ENCODE measurements around the gene POMGNT1.

The POMGNT1 gene

DNA sequence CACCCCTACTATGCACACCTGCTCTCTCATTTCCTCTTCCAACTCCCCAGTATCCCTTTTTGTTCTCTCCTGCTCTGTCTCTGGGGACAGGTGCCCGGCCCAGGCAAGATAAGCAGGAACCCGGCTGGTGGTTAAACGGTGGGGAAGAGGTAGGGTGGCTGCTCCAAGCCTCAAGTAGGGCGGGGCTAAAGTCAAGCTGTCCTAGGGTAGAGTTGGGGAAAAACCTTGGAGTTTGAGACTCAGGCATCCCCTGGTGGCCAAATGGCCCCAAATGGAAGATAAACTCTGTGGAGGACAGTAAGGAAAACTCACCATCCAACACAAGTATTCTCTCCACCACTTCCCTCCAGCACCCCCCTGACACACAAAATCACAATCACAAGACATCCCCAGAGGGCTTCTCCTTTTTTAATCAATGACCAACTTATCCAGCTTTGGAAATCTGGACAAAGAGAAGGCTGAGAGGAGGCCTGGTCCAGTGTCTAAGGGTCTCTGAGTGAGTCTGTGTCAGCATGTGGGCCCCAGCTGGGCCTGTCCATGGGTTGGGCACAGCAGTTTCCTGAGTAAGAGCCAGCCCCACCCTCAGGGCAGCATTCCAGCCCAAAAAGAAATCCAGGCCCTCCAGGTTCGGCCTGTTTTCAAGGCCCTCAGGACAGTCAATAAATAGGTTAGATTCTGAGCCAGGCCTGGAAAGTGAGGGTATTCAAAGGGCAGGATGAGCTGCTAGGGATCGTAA is 9.8 kb downstream of the POMGNT1 start:
- intact Hi-C loops (cut with DNase I), result no loop called here
- no peak for DNase-seq

DNA sequence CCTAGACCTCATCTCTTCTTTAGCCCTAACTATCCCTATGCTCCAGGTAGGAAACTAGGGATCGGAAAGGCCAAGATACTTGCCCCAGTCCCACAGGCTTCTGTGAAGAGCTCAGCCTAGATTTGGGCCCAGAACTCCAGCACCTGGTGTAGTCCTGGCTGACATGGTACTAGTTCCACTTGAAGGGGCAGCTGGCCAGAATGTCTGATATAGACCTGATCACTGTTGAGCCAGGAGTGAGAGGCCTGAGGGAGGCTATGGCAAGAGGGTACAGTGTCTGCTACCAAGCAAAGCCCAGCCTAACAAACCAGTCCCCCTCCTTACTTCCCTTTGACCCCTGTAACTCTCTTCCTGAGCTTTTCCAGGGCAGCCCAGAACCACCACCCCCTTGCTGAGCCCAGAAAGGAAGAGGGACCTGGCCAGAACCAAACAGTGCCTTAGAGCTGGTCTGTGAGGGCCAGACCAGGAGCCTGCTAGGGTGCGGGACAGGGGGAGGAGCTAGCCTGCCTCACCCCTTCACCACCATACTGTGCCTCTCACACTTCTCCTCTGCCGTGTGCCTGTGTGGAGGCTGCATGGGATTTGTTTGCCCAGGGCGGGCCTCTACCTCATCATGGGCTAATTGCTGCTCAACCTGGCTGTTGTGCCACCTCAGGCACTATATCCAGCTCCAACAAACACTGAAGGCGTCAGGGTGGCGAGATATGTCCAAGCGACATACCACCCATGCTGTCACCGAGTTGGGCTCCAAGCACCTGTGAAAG is 10.9 kb downstream of the POMGNT1 start:
- DNase-seq, result no peak
- intact Hi-C loops (cut with DNase I), result no loop called here

DNA sequence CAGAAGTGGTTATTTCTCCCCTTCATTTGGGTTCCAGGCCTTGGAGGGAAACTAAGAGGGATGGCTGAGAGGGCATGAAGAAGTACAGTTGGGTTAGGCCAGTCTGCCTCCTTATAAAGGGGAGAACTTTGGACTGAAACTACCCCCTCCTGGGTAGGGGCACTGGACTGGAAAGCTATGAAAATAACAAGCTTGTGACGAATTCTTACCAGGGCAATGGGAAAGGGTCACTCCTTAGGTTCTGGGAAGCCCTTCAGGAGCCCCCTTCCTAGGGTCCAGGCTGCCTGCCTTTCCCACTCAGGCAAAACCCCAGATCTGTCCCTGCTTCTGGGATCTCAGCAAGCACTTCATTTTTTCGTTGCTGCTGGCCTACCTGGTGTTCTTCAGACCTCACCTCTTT is 12.2 kb downstream of the POMGNT1 start:
- DNase-seq, result no peak
- intact Hi-C loops (cut with DNase I), result no loop called here

DNA sequence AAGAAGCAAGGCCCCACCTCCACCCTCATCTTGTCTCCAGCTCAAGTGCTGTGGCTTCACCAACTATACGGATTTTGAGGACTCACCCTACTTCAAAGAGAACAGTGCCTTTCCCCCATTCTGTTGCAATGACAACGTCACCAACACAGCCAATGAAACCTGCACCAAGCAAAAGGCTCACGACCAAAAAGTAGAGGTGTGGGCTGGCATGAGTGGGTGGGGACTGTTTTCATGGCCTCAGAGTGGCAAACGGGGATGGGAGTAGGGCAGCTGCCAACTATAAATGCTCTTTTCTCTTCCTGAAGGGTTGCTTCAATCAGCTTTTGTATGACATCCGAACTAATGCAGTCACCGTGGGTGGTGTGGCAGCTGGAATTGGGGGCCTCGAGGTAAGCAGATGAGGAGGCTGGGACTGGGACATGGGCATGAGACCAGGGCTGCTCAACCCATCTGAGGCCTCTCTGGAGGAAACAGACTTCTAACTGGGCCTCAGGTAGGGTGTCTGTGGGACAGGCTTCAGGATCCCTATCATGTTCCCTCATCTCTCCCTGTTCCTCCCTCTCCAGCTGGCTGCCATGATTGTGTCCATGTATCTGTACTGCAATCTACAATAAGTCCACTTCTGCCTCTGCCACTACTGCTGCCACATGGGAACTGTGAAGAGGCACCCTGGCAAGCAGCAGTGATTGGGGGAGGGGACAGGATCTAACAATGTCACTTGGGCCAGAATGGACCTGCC is 13.1 kb downstream of the POMGNT1 start:
- DNase-seq, result peak in 29 of 42 donors; percentile 26 to 86 (median 59)
- intact Hi-C loops (cut with DNase I), result no loop called here

DNA sequence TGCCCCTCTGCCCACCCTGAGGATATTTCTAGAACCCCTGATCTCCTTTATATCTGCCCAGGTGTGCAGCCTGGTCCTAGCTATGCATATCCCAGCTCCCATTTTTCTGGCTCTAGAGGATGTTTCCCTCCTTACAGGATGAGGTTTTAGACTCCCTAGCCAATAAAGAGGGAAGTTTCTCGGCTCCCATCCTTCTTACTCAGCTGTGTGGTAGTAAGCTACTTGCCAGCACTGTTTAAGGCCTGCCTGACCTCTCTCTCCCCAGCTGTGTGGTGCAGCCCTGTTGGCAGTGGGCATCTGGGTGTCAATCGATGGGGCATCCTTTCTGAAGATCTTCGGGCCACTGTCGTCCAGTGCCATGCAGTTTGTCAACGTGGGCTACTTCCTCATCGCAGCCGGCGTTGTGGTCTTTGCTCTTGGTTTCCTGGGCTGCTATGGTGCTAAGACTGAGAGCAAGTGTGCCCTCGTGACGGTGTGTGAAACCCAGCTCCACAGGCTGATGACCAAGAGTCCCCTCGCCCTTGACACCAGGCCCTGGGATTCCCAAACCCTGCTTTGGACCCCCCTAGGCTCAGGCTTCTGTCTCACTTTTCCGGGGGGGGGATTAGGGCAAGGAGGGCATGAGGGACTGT is 14.2 kb downstream of the POMGNT1 start:
- intact Hi-C loops (cut with DNase I), result no loop called here
- peak in 2 of 42 donors; percentile 12 to 39 for DNase-seq

DNA sequence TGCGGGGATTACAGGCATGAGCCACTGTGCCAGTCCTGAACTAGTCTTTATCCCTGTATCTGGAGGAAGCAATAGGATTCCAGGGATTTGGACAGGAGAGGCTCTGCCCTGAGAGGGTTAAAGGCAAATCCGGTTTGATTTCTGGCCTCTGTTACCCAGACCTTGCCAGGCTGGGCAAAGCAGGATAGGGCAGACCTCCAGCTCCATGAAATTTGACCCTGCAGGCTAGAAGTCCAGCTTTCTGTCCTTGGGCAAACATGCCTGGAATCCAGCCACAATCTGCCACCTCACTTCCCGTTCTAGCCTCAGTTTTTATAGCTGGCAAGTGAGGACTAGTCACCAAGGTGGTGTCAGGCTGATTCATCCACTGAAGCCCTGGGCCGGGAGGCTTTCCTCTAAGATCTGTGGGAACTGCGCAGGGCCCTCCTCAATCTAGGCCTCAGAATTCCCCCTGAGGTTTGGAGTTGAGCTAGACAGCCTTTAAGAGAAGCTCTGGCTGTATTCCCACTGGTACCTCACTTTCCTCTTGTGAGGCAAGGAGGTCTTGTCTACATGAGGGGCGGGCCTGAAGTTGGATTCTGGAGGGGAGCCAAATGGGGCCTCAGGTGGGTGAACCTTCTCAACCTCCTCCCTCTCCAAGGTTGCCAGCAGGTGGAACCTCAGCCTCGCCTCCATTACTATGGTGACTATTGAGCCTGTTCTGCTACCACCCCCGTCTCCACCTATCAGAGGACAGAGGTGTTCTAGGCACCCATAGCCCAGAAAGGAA is 15.0 kb downstream of the POMGNT1 start:
- DNase-seq, result peak in 14 of 42 donors; percentile 27 to 71 (median 58)
- intact Hi-C loops (cut with DNase I), result no loop called here

DNA sequence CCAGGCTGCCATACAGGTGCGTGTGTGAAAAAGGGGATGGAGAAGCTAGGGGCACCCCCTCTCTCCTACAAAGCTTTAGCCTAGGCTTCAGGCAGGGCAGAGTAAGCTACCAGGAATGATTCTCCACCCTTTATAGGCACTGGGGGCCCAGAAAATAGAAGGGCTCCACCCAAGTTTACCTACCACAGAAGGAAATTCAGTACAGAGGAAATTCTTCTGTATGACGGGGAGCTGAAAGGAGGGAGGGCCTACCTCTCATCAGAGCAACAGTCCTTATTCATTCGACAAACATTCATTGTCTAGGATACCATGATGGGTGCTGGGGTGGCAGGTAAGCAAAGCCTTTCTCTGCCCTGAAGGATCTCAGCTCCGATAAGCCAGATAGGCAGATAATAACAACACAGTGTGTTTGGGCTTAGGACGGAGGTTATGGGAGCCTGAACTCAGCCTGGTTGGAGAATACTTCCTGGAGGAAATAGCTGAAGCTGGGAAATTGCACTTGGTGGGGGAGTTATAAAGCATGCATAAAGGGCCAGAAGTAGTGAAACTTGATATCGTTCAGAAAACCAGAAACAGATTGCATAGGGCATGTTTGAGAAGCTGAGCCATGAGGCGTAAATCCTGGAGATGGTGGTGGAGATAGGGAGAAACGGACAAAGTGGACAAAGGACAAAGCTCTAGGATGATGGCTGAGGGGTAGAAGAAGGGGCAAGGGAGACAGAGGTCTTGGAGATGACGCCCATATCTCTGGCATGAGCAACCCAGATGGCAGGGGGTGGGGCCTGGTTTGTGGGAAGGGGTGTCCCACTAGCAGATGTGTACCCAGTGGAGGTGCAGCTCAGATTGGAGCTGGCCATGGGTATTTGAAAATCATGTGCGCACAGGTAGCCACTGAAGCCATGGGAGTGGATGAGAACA is 16.6 kb downstream of the POMGNT1 start:
- intact Hi-C loops (cut with DNase I), result loop anchor here (2.0 kb wide), 1 partner anchor 145 kb away; no protein-coding TSS in a partner anchor
- DNase-seq, result no peak

DNA sequence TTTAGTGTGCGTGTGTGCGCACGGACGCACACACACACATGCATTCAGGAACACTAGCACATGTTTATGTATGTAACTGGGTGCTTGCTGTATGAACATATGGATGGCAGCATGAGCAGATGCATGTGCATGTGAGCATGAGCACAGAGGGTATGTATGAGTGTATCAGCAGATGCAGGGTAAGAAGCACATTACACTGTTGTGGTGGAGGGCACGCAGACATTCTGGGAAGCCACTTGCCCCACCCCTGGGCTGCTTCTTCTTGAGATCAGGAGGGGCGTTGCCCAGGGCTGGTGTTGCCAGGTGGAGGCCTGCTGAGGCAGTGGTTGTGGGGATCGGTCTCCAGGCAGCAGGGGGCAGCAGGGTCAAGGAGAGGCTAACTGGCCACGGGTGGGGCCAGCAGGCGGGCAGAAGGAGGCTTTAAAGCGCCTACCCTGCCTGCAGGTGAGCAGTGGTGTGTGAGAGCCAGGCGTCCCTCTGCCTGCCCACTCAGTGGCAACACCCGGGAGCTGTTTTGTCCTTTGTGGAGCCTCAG is 18.1 kb downstream of the POMGNT1 start:
- DNase-seq, result peak in 26 of 42 donors; percentile 28 to 78 (median 52)
- intact Hi-C loops (cut with DNase I), result loop anchor here (2.0 kb wide), 1 partner anchor 143 kb away; no protein-coding TSS in a partner anchor

DNA sequence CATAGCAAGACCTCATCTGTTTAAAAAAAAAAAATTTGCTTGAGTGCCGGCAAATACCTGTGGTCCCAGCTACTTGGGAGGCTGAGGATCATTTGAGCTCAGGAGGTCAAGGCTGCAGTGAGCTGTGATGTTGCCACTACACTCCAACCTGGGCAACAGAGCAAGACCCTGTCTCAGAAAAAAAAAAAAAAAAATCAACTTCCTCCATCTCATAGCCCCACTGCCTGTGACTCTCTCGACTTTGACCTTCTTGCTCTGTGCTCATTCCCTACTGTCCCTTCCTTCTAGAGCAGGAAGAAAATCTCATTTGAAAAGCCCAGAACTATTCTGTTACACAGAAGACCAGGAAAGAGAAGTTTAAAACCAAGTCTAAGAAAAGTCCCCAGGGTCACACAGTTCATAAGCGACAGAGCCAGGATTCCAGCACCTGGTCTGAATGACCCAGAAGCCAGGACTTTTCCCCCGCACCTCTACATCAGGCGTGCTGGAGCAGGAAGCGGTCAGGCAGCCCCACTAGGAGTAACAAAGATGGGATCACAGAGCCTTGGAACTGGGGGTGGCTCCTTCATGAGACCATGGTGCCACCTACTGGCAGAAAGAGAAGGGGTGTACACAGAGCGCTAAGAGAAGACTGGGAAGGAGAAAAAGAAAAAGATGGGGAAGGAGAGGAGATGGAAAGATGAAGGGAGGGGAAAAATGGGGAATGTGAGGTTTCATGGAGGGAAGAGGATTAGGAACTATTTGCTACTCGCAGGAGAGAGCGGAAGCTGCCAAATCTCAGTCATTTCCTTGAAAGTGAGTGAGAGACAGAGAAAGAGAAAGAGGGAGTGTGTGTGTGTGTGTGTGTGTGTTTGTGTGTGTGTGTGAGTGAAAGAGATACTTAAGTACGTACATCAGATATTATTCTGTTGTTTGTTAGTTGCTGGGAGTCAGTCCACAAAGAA is 18.8 kb downstream of the POMGNT1 start:
- peak; percentile 63 to 95 (median 84) for DNase-seq
- intact Hi-C loops (cut with DNase I), result loop anchor here (2.0 kb wide), 2 partner anchors 43 to 143 kb away; no protein-coding TSS in a partner anchor

DNA sequence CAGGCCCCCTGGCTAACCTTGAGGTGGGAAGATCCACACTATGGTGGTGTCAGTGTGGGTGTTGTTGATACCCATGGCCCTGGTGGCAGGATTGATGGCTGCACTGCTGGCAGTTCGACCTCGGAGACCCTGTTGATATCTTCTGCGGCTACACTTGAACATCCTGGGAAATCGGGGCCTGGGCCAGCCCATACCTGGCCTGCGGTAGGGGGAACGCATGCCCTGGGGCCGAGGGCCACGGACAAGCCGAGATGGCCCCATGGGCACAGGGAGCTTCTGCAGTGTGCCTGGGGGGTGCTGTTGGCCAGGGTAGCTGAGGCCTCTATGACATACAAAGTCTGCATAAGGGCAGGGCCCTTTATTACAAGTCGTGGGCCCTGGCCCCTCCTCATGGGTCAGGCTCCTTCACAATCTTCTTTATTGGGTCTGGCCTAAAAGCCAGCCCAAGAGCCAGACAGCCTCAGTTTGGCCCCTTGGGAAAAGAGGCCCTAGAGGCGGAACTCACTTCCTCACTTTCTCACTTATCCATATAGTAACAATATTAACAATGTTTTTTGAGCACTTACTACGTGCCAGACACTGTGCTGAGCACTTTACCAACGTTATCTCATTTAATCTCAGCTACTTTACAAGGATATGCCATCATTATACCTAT is 21.9 kb downstream of the POMGNT1 start, which contains the start of gene P3R3URF:
P3R3URF (minus strand) TSS at position 278 of the 655 bp plus-strand sequence; CDS start at position 261, 17 bp downstream.
- DNase-seq, result no peak
- intact Hi-C loops (cut with DNase I), result no loop called here

DNA sequence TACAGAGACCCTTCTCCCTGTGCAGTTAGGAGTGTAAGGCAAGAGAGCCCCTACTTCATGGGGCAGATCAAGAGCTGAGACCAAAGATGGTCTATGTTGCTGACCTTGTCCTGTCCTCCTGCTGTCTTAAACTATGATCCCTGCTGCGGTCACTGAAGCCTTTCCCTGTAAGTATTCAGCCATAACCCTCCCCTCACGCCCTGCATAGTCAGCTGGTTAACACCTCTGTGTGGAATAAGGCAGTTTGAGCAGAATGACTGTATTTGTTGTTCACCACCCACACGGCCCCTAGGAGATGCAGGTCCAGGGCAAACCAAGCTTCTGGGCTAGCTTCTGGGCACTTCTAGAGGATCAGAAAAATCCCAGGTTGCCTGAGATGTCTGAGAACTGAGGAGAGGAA is 23.0 kb downstream of the POMGNT1 start:
- no peak for DNase-seq
- intact Hi-C loops (cut with DNase I), result no loop called here

DNA sequence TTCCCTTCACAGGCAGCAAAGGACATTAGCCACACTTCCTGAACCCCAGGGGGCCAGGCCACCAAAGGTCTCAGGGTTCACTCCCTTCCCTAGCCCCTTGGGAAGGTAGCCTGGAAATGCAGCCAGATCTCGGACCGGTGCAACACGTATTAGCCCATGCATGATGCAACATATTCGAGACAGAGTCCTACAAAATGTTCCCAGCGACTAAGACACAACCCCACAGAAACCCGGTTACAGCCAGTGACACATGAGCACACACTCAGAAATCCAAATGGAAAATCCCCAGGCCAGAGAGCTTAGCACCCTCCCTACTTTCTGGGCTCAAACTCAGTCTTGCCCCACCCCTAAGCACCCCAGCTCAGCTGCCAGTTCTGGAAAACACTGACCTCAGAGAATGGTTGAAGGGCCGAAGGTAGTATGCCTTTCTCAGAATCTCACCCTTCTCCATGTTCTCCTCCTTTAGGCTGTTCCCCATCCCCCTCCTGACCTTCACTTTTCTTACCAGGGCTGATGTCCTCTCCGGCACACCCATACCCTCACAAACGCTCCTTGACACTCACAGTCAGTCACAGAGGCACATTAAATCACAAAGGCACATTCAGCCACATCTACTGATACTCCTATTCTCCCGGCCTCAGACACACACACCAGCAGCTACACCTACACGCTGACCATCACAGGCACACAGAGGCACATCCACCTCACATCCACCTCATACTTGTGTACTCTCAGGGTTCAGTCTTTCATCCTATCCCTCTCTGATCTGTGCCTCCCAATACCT is 23.6 kb downstream of the POMGNT1 start, which contains the start of gene TSPAN1:
TSPAN1 (plus strand) TSS at position 640 of the 784 bp plus-strand sequence. CDS start 6,021 bp downstream, outside the sequence.
- DNase-seq, result peak in 1 of 42 donors; percentile 39
- intact Hi-C loops (cut with DNase I), result loop anchor here (5.0 kb wide), 1 partner anchor 37 kb away; no protein-coding TSS in a partner anchor

DNA sequence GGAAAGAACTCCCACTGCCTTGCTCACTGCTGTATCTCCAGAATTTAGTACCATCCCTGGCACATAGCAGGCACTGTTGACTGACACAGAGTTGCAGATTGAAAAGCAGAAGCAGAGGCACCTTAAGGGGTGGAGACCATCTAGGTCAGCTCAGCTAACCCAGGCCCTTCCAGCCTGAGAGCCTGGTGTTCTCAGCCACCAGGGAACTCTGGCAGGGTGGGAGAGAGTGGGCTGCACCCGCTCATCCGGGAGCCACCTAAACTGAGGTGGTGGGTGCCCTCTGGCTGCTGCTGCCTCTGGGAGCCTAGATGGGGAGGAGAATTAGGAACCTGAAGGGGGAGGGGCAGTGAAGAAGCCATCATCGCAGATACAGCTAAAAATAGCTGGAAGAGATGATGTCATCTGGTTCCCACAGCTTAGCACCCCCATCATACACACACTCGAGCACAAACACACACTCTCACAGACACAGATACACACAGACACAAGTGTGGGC is 24.8 kb downstream of the POMGNT1 start:
- intact Hi-C loops (cut with DNase I), result loop anchor here (5.0 kb wide), 1 partner anchor 36 kb away; no protein-coding TSS in a partner anchor
- peak in 40 of 42 donors; percentile 27 to 88 (median 62) for DNase-seq

DNA sequence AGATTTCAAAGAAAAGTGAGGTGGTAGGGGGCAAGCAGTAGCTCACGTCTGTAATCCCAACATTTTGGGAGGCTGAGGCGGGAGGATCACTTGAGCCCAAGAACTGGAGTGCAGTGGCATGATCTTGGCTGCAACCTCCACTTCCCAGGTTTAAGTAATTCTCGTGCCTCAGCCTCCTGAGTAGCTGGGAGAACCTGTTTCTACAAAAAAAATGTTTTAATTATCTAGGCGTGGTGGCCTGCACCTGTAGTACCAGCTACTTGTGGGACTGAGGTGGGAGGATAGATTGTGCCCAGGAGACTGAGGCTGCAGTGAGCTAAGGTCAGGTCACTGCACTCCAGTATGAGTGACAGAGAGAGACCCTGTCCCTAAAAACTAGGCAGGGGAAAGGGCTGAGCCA is 25.9 kb downstream of the POMGNT1 start:
- intact Hi-C loops (cut with DNase I), result loop anchor here (5.0 kb wide), 1 partner anchor 35 kb away; no protein-coding TSS in a partner anchor
- DNase-seq, result no peak

Measured in head of caudate nucleus (tissue), 42 donors.